ENCODE data around the gene EHD2.
"Not testable (repeated sequence)": the region's sequence is repeated elsewhere in the genome, so short reads cannot be mapped to it uniquely, and the experiment has no call there.

Gene EHD2, protein sequence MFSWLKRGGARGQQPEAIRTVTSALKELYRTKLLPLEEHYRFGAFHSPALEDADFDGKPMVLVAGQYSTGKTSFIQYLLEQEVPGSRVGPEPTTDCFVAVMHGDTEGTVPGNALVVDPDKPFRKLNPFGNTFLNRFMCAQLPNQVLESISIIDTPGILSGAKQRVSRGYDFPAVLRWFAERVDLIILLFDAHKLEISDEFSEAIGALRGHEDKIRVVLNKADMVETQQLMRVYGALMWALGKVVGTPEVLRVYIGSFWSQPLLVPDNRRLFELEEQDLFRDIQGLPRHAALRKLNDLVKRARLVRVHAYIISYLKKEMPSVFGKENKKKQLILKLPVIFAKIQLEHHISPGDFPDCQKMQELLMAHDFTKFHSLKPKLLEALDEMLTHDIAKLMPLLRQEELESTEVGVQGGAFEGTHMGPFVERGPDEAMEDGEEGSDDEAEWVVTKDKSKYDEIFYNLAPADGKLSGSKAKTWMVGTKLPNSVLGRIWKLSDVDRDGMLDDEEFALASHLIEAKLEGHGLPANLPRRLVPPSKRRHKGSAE
- 0 to 0.44 (median 0.17) reads per million in 3 donors for total RNA-seq

DNA sequence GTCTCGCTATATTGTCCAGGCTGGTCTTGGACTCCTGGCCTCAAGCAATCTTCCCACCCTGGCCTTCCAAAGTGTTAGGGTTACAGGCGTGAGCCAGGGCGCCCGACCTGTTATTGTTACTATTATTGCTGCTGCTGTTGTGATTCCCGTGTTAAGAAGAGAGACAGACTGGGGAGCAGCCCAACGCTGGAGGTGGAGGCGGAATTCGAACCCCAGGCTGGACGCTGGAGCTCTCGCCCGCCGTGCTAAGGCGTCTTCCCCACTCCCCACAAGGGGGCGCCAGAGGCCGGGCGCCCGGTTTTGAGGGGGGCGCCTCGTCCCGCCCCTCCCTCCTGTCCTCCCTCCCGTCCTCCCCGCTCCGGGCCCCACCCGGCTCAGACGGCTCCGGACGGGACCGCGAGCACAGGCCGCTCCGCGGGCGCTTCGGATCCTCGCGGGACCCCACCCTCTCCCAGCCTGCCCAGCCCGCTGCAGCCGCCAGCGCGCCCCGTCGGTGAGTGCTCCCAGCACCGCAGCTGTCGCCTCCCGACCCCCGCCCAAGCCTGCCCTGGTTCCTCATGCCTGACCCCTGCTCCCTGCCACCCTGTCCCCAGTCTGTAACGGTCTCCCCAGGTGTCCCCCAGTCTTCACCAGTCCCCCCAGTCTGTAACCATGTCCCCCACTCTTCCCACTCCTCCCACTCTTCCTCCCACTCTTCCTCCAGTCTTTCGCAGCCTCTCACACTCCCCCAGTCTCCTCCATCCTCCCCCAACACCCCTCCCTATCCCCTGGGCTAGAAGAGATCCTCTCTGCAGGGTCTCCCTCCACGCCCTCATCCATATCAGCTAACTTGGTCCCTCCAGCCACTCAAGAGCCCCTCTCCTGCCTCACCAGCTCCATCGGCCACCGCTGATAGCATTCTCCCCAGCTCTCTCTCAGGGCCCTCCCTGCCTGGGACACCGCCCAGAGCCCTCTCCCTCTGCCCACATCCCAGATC is at the start of gene EHD2:
Gene EHD2 (plus strand): TSS at position 377 of the 976 bp plus-strand sequence. CDS start 3,191 bp downstream, outside the sequence.
- no peaks in the 10 kb centered on the region for H3K9me3 ChIP-seq (ENCODE audit: control insufficient read depth, low read length)
- H3K4me3 ChIP-seq (ENCODE audit: insufficient read depth, low read depth, low read length, poor library complexity, severe bottlenecking), result no peak within 1 kb of the TSS
- no peaks in the 10 kb centered on the region for H3K36me3 ChIP-seq (ENCODE audit: control insufficient read depth, insufficient read depth, low read length)
- H3K27me3 ChIP-seq (replicated peaks; ENCODE audit: control insufficient read depth, insufficient read depth, low read length, poor library complexity, severe bottlenecking), result peaks cover 9% of the 10 kb centered on the region
- no peak for DNase-seq
- H3K4me1 ChIP-seq (ENCODE audit: control insufficient read depth, insufficient read depth, low read length, poor library complexity, severe bottlenecking), result no peaks in the 10 kb centered on the region
- no peak within 1 kb of the TSS for H3K27ac ChIP-seq (ENCODE audit: insufficient read depth, low read length, poor library complexity, severe bottlenecking)

DNA sequence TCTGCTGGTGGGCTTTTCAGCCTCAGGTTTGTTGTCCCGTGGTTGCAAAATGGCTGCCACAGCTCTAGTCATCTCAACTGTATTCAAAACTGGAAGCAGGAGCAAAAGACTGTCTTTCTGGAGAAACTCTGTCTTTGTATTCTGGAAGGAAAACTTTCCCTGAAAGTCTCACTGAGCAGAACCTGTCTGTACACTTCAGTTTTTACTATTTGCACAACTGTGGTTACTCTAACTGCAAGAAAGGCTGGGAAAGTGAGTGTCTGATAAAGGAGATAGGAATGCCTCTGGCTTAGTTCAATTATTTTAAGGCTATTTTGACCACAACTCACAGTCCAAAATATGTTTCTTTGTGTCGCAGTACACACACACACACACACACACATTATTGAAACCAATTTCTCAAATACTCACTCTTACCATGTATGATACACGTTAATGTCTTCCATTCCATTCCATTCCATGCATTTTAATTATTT is 49.7 kb upstream of the EHD2 start:
- no peak overlapping the region for H3K27ac ChIP-seq (ENCODE audit: insufficient read depth, low read length, poor library complexity, severe bottlenecking)
- no peak overlapping the region for H3K4me3 ChIP-seq (ENCODE audit: insufficient read depth, low read depth, low read length, poor library complexity, severe bottlenecking)
- DNase-seq, result no peak
- H3K4me1 ChIP-seq (ENCODE audit: control insufficient read depth, insufficient read depth, low read length, poor library complexity, severe bottlenecking), result no peaks in the 10 kb centered on the region
- no peaks in the 10 kb centered on the region for H3K27me3 ChIP-seq (replicated peaks; ENCODE audit: control insufficient read depth, insufficient read depth, low read length, poor library complexity, severe bottlenecking)
- H3K9me3 ChIP-seq (ENCODE audit: control insufficient read depth, low read length), result no peaks in the 10 kb centered on the region
- H3K36me3 ChIP-seq (ENCODE audit: control insufficient read depth, insufficient read depth, low read length), result peaks cover 5% of the 10 kb centered on the region

DNA sequence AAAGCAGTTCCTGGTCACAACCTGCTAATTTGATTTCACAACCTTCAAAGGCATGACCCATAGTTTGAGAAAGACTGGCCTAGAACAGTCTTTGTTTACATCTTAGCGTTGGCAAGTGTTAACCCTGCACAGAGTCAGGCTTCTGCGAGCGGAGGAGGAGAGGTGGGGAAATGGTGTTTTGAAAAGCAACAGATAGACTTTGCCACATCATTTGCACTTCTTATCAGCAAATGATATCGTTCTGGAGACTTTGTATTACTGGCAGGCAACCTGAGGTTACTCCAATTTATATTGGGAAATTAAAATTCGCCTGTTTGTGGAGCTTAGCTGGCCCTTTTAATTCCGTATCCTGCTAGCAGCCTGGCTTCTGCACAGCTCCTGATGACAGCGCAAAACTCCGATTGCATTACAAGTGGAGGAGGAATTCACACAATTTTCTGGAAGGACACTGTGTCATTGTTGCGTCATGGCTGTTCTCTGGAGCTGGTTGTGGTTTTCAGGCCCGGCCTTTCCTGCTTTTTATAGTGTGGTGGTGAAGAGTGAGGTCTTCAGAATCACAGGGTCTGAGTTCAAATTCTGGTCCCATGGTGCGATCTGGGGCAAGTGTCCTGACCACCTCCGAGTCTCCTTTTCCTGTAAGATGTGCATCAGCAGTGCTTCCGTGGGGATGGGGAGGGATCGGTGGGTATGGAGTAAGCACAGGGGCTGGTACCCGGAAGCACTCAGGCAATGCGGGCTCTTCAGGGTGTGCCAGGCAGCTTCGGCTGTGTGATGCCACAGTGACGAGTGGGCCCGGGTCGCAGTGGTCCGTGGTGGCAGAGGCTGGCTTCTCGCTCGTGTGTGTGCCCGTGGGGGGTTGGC is 49.1 kb upstream of the EHD2 start:
- H3K9me3 ChIP-seq (ENCODE audit: control insufficient read depth, low read length), result no peaks in the 10 kb centered on the region
- no peaks in the 10 kb centered on the region for H3K4me1 ChIP-seq (ENCODE audit: control insufficient read depth, insufficient read depth, low read length, poor library complexity, severe bottlenecking)
- no peak overlapping the region for H3K4me3 ChIP-seq (ENCODE audit: insufficient read depth, low read depth, low read length, poor library complexity, severe bottlenecking)
- no peak for DNase-seq
- H3K36me3 ChIP-seq (ENCODE audit: control insufficient read depth, insufficient read depth, low read length), result peaks cover 5% of the 10 kb centered on the region
- H3K27me3 ChIP-seq (replicated peaks; ENCODE audit: control insufficient read depth, insufficient read depth, low read length, poor library complexity, severe bottlenecking), result no peaks in the 10 kb centered on the region
- no peak overlapping the region for H3K27ac ChIP-seq (ENCODE audit: insufficient read depth, low read length, poor library complexity, severe bottlenecking)

DNA sequence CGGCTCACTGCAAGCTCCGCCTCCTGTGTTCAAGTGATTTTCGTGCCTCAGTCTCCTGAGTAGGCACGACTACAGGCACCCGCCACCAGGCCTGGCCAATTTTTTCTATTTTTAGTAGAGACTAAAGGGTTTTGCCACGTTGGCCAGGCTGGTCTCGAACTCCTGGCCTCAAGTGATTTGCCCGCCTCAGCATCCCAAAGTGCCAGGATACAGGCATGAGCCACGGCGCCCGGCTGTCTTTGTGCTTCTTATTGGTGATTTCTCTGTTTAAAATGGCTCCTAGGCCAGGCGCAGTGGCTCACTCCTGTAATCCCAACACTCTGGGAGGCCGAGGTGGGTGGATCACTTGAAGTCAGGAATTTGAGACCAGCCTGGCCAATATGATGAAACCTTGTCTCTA is 44.7 kb upstream of the EHD2 start:
- not testable (repeated sequence) for H3K27me3 ChIP-seq (replicated peaks; ENCODE audit: control insufficient read depth, insufficient read depth, low read length, poor library complexity, severe bottlenecking); DNase-seq; H3K27ac ChIP-seq (ENCODE audit: insufficient read depth, low read length, poor library complexity, severe bottlenecking); H3K4me1 ChIP-seq (ENCODE audit: control insufficient read depth, insufficient read depth, low read length, poor library complexity, severe bottlenecking); H3K9me3 ChIP-seq (ENCODE audit: control insufficient read depth, low read length); H3K4me3 ChIP-seq (ENCODE audit: insufficient read depth, low read depth, low read length, poor library complexity, severe bottlenecking)
- peaks cover 15% of the 10 kb centered on the region for H3K36me3 ChIP-seq (ENCODE audit: control insufficient read depth, insufficient read depth, low read length)

DNA sequence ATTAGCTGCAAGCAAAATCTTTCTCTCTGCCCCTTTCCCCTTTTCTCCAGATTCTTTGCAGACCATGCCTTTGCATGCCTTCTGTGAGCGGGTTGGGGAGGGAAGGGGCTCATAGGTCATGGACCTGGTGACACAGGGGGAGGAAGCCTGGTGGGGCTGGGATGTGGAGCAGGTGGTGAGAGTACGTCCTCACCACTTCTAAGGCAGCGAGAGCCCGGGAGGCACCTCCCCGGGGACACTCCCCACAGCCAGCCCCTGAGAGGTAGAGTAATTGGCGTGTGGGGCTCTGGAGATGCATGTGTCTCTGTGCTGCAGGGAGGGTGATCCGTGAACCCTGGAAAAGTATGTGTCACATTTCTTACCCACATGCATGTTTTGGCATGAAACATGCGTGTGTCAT is 42.5 kb upstream of the EHD2 start:
- Histone ChIP-seq H3K27ac (ENCODE audit: insufficient read depth, low read length, poor library complexity, severe bottlenecking) (no peak overlapping the region), H3K9me3 (ENCODE audit: control insufficient read depth, low read length) (no peaks in the 10 kb centered on the region), H3K36me3 (ENCODE audit: control insufficient read depth, insufficient read depth, low read length) (peaks cover 34% of the 10 kb centered on the region), H3K27me3 (replicated peaks; ENCODE audit: control insufficient read depth, insufficient read depth, low read length, poor library complexity, severe bottlenecking) (no peaks in the 10 kb centered on the region), H3K4me3 (ENCODE audit: insufficient read depth, low read depth, low read length, poor library complexity, severe bottlenecking) (no peak overlapping the region), H3K4me1 (ENCODE audit: control insufficient read depth, insufficient read depth, low read length, poor library complexity, severe bottlenecking) (no peaks in the 10 kb centered on the region)
- DNase-seq, result no peak

DNA sequence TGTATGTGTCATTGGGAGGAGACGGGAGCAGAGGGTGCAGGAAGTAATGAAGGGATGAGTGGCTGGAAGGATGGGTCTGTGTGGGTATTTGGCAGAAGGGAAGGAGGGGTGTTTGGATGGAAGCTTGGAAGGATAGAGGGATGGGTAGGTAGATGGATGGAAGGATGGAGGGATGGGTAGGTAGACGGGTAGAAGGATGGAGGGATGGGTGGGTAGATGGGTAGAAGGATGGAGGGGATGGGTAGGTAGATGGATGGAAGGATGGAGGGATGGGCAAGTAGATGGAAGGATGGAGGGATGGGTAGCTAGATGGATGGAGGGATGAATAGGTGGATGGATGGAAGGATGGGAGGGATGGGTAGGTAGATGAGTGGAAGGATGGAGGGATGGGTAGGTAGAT is 41.7 kb upstream of the EHD2 start:
- no peak overlapping the region for H3K4me3 ChIP-seq (ENCODE audit: insufficient read depth, low read depth, low read length, poor library complexity, severe bottlenecking)
- H3K36me3 ChIP-seq (ENCODE audit: control insufficient read depth, insufficient read depth, low read length), result peaks cover 34% of the 10 kb centered on the region
- no peaks in the 10 kb centered on the region for H3K9me3 ChIP-seq (ENCODE audit: control insufficient read depth, low read length)

DNA sequence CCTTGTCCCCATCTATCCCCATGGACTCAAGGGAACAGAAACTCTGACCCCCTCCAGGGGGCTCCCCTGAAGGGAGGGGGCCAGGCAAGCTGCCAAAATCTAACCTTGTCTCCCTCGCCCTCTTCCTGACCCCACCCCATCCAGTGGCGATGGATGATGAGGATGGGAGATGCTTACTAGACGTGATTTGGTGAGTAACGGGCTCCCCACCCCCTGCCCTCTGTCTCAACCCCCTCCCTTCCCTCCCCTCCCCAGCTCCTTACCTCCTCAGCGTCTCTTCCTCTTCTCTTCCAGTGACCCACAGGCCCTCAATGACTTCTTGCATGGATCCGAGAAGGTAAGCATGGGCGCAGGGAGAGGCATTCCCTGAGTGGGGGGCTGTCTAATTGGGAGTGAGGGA is 39.8 kb upstream of the EHD2 start:
- peaks cover 34% of the 10 kb centered on the region for H3K36me3 ChIP-seq (ENCODE audit: control insufficient read depth, insufficient read depth, low read length)
- no peak overlapping the region for H3K27ac ChIP-seq (ENCODE audit: insufficient read depth, low read length, poor library complexity, severe bottlenecking)
- no peaks in the 10 kb centered on the region for H3K27me3 ChIP-seq (replicated peaks; ENCODE audit: control insufficient read depth, insufficient read depth, low read length, poor library complexity, severe bottlenecking)
- no peak for DNase-seq
- no peaks in the 10 kb centered on the region for H3K9me3 ChIP-seq (ENCODE audit: control insufficient read depth, low read length)
- no peak overlapping the region for H3K4me3 ChIP-seq (ENCODE audit: insufficient read depth, low read depth, low read length, poor library complexity, severe bottlenecking)
- H3K4me1 ChIP-seq (ENCODE audit: control insufficient read depth, insufficient read depth, low read length, poor library complexity, severe bottlenecking), result no peaks in the 10 kb centered on the region

More for the DNA sequence above, 41.7 kb upstream of the EHD2 start:
- no peaks in the 10 kb centered on the region for H3K27me3 ChIP-seq (replicated peaks; ENCODE audit: control insufficient read depth, insufficient read depth, low read length, poor library complexity, severe bottlenecking)
- no peak for DNase-seq
- no peaks in the 10 kb centered on the region for H3K4me1 ChIP-seq (ENCODE audit: control insufficient read depth, insufficient read depth, low read length, poor library complexity, severe bottlenecking)
- H3K27ac ChIP-seq (ENCODE audit: insufficient read depth, low read length, poor library complexity, severe bottlenecking), result no peak overlapping the region

DNA sequence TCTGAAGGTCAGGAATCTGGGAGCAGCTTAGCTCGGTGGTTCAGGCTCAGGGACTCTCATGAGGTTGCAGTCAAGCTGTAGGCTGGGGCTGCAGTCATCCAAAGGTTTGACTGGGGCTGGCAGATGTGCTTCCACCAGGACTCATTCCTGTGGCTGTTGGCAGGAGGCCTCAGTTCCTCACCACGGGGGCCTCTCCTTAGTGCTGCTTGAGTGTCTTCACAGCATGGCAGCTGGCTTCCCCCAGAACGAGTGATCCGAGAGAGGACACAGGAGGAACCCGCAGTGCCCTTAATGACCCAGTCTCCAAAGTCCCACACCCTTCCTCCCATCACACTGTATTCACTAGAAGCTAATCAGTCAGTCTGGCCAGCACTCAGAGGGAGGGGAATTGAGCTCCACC is 38.7 kb upstream of the EHD2 start:
- Histone ChIP-seq H3K27me3 (replicated peaks; ENCODE audit: control insufficient read depth, insufficient read depth, low read length, poor library complexity, severe bottlenecking) (no peaks in the 10 kb centered on the region), H3K27ac (ENCODE audit: insufficient read depth, low read length, poor library complexity, severe bottlenecking) (no peak overlapping the region), H3K36me3 (ENCODE audit: control insufficient read depth, insufficient read depth, low read length) (peaks cover 41% of the 10 kb centered on the region), H3K9me3 (ENCODE audit: control insufficient read depth, low read length) (no peaks in the 10 kb centered on the region), H3K4me1 (ENCODE audit: control insufficient read depth, insufficient read depth, low read length, poor library complexity, severe bottlenecking) (no peaks in the 10 kb centered on the region), H3K4me3 (ENCODE audit: insufficient read depth, low read depth, low read length, poor library complexity, severe bottlenecking) (no peak overlapping the region)
- DNase-seq, result no peak

DNA sequence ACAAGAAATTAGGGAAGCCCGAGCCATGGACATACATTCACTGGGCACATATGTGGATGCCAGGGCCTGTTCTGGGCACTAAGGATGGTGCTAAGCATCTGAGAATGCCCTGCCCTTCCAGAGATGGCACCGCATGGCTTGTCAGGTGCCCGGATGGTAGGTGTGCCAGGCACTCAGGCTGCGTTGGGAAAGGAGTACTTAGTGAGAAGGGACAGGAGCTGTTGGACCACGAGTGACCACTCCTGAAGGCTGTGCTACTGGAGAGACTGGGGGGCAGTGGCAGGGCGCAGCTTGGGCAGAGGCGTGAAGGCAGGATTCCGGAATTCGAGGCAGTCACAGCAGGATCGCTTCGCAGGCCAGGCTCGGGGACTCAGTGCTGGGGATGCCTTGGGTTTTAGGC is 38.0 kb upstream of the EHD2 start:
- Histone ChIP-seq H3K4me1 (ENCODE audit: control insufficient read depth, insufficient read depth, low read length, poor library complexity, severe bottlenecking) (no peaks in the 10 kb centered on the region), H3K27ac (ENCODE audit: insufficient read depth, low read length, poor library complexity, severe bottlenecking) (no peak overlapping the region), H3K27me3 (replicated peaks; ENCODE audit: control insufficient read depth, insufficient read depth, low read length, poor library complexity, severe bottlenecking) (no peaks in the 10 kb centered on the region), H3K9me3 (ENCODE audit: control insufficient read depth, low read length) (no peaks in the 10 kb centered on the region), H3K36me3 (ENCODE audit: control insufficient read depth, insufficient read depth, low read length) (peaks cover 44% of the 10 kb centered on the region), H3K4me3 (ENCODE audit: insufficient read depth, low read depth, low read length, poor library complexity, severe bottlenecking) (no peak overlapping the region)
- DNase-seq, result no peak
